Vagina (tissue), 2 donors: ENCODE measurements around the gene CHAT. TPM values are rescaled to one million over a fixed set of nuclear protein-coding genes. Genes with fewer than 3 reads are reported as not detected.

Experiments
- DNase-seq, 2 donors: peaks; one replicate each; pipeline ENCODE4 v3.0.0-alpha.2; 2017; ENCODE audit errors: extremely low spot score in 2 of 2
- H3K27ac ChIP-seq: fragments of 200-600 bp; sonication (generic); one replicate; pipeline ENCODE4 v1.5.1; 2019
- H3K27me3 ChIP-seq: fragments of 200-600 bp; sonication (generic); one replicate; pipeline ENCODE4 v1.5.1; 2019
- H3K36me3 ChIP-seq, 2 donors: fragments of 200-600 bp; sonication (generic); one replicate each; pipeline ENCODE4 v1.5.1; 2017 to 2019
- H3K4me1 ChIP-seq: fragments of 200-600 bp; sonication (generic); one replicate; pipeline ENCODE4 v1.5.1; 2019
- H3K4me3 ChIP-seq, 2 donors: fragments of 200-600 bp; sonication (generic); 1 replicate in 1 of 2; 2 replicates in 1 of 2; pipeline ENCODE4 v1.5.1; 2016 to 2019
- H3K9me3 ChIP-seq: fragments of 200-600 bp; sonication (generic); one replicate; pipeline ENCODE4 v1.5.1; 2019
- CTCF ChIP-seq, 3 experiments: fragments of 450-650 bp in 2 of 3; fragments of 200-600 bp in 1 of 3; sonication (generic) in 1 of 3; IDR thresholded peaks; one replicate each; pipeline ENCODE4 v1.5.1; 2017 to 2019; ENCODE audit warnings: antibody characterized with exemption in 3 of 3, mild to moderate bottlenecking in 2 of 3, moderate library complexity in 2 of 3
- POLR2A ChIP-seq, 2 donors: fragments of 450-650 bp; IDR thresholded peaks; one replicate each; pipeline ENCODE4 v1.6.1; 2017; ENCODE audit warnings: antibody characterized with exemption in 2 of 2, mild to moderate bottlenecking in 2 of 2, moderate library complexity in 2 of 2
- POLR2AphosphoS5 ChIP-seq, 2 donors: sonication (generic); formaldehyde crosslinking; IDR thresholded peaks; one replicate each; pipeline ENCODE4 v1.9.0; 2017; ENCODE audit warnings: antibody characterized with exemption in 2 of 2, mild to moderate bottlenecking in 2 of 2, low read depth in 1 of 2; ENCODE audit not compliant: insufficient read depth in 1 of 2
- intact Hi-C: fragments of 100-400 bp; cut with DNase I; formaldehyde crosslinking; loops from one replicate; pipeline ENCODE4 v1.15.1; 2023
- total RNA-seq: library from RNA; depleted of rRNA; stranded (reverse); fragments of >200 nt; gene quantifications from one replicate; pipeline ENCODE4 v1.2.3, GENCODE V29; 2016

CHAT gene
- total RNA-seq, 1 donor from 2014 or later, result not detected

- Histone ChIP-seq H3K4me3 (no peak overlapping the region), H3K4me1 (no peaks in the 10 kb centered on the region), H3K9me3 (no peaks in the 10 kb centered on the region), H3K36me3 (no peaks in the 10 kb centered on the region), H3K27ac (no peak overlapping the region), H3K27me3 (no peaks in the 10 kb centered on the region)
- peak in 1 of 2 donors; percentile 82 for DNase-seq
- intact Hi-C loops, result no loop called here
- TF ChIP-seq POLR2A (IDR thresholded peaks at IDR 0.05) (no peak), CTCF (IDR thresholded peaks at IDR 0.05) (no peak), POLR2AphosphoS5 (IDR thresholded peaks at IDR 0.05; ENCODE audit: insufficient read depth in 1 of 2, low read depth in 1 of 2) (no peak)
Measured at GRCh38 chr10:49600046-49600445, 13.8 kb upstream of the CHAT start.

- intact Hi-C loops, result no loop called here
- H3K27ac ChIP-seq, result no peak overlapping the region
- no peak overlapping the region for H3K4me3 ChIP-seq
- H3K9me3 ChIP-seq, result no peaks in the 10 kb centered on the region
- no peaks in the 10 kb centered on the region for H3K4me1 ChIP-seq
- no peaks in the 10 kb centered on the region for H3K36me3 ChIP-seq
- no peak for TF ChIP-seq POLR2A (IDR thresholded peaks at IDR 0.05)
- no peak for TF ChIP-seq POLR2AphosphoS5 (IDR thresholded peaks at IDR 0.05; ENCODE audit: insufficient read depth in 1 of 2, low read depth in 1 of 2)
- no peak for TF ChIP-seq CTCF (IDR thresholded peaks at IDR 0.05)
- H3K27me3 ChIP-seq, result no peaks in the 10 kb centered on the region
- DNase-seq, result peak; percentile 37 to 60
Measured at GRCh38 chr10:49600781-49601400, 12.9 kb upstream of the CHAT start.

- DNase-seq, result peak in 1 of 2 donors; percentile 64
- intact Hi-C loops, result no loop called here
Measured at GRCh38 chr10:49601857-49602256, 12.0 kb upstream of the CHAT start.

GRCh38 chr10:49602380-49603023 lies 11.3 kb upstream of the CHAT start:
- no peak overlapping the region for H3K4me3 ChIP-seq
- peak in 1 of 2 donors; percentile 34 for DNase-seq
- TF ChIP-seq POLR2AphosphoS5 (IDR thresholded peaks at IDR 0.05; ENCODE audit: insufficient read depth in 1 of 2, low read depth in 1 of 2) (no peak), CTCF (IDR thresholded peaks at IDR 0.05) (no peak), POLR2A (IDR thresholded peaks at IDR 0.05) (no peak)
- H3K4me1 ChIP-seq, result peaks cover 6% of the 10 kb centered on the region
- H3K9me3 ChIP-seq, result no peaks in the 10 kb centered on the region
- intact Hi-C loops, result no loop called here
- no peaks in the 10 kb centered on the region for H3K27me3 ChIP-seq
- no peak overlapping the region for H3K27ac ChIP-seq
- no peaks in the 10 kb centered on the region for H3K36me3 ChIP-seq

More at GRCh38 chr10:49601857-49602256, 12.0 kb upstream of the CHAT start:
- Histone ChIP-seq H3K9me3 (no peaks in the 10 kb centered on the region), H3K4me3 (no peak overlapping the region), H3K27me3 (no peaks in the 10 kb centered on the region), H3K27ac (no peak overlapping the region), H3K4me1 (peaks cover 1% of the 10 kb centered on the region), H3K36me3 (no peaks in the 10 kb centered on the region)
- TF ChIP-seq POLR2A (IDR thresholded peaks at IDR 0.05) (no peak), CTCF (IDR thresholded peaks at IDR 0.05) (no peak), POLR2AphosphoS5 (IDR thresholded peaks at IDR 0.05; ENCODE audit: insufficient read depth in 1 of 2, low read depth in 1 of 2) (no peak)
